Endothelial cell of umbilical vein (primary cell): ENCODE data around the gene ABCC1. TPM values are rescaled to one million over a fixed set of nuclear protein-coding genes. Genes with fewer than 3 reads are reported as not detected.

Experiments used
- BruUV-seq: library from RNA; stranded (reverse); fragments of 400-500 nt; replicated peaks from 2 replicates; lab custom pipeline; 2021; lab: Mats Ljungman, UMichigan
- CTCF ChIA-PET: fragments of 300-600, 350-600 bp; sonication (Branson Sonifier 250); formaldehyde crosslinking; loops from one replicate; lab custom pipeline; 2021; ENCODE audit warnings: antibody characterized with exemption, inconsistent platforms; lab: Charles Lee
- POLR2A ChIA-PET: fragments of 300-600, 350-600 bp; sonication (Branson Sonifier 250); formaldehyde crosslinking; loops from one replicate; lab custom pipeline; 2021; ENCODE audit warnings: antibody characterized with exemption, inconsistent platforms; lab: Charles Lee
- DNase-seq: peaks from one replicate; pipeline ENCODE4 v3.0.0-alpha.2; 2011; ENCODE audit warnings: low read depth, low spot score
- FAIRE-seq: peaks from 2 replicates; lab custom pipeline; 2011; peaks lifted over from hg19 to GRCh38; lab: Jason Lieb, UNC
- H2AFZ ChIP-seq: 2 replicates; pipeline ENCODE4 v1.6.0; 2012; ENCODE audit warnings: low read depth, low read length, control low read depth, inconsistent platforms
- H3K27ac ChIP-seq: 2 replicates; pipeline ENCODE4 v1.5.1; 2011; ENCODE audit warnings: low read depth, mild to moderate bottlenecking, control low read depth, low read length, moderate library complexity; ENCODE audit not compliant: insufficient read depth
- H3K27me3 ChIP-seq, 2 experiments: 2 replicates each; pipeline versions ENCODE4 v1.6.0 to v1.6.1; 2011; ENCODE audit warnings: low read length in 2 of 2, mixed read lengths in 1 of 2; ENCODE audit not compliant: control insufficient read depth in 2 of 2, insufficient read depth in 2 of 2
- H3K36me3 ChIP-seq, 2 experiments: 2 replicates in 1 of 2; 3 replicates in 1 of 2; pipeline ENCODE4 v1.5.1; 2011; ENCODE audit warnings: low read length in 2 of 2, mild to moderate bottlenecking in 1 of 2, moderate library complexity in 1 of 2; ENCODE audit not compliant: control insufficient read depth in 2 of 2, insufficient read depth in 2 of 2; ENCODE audit errors: extremely low read depth in 1 of 2
- H3K4me1 ChIP-seq: 3 replicates; pipeline ENCODE4 v1.5.1; 2011; ENCODE audit warnings: mild to moderate bottlenecking, low read length; ENCODE audit not compliant: control insufficient read depth, insufficient read depth; ENCODE audit errors: extremely low read depth
- H3K4me2 ChIP-seq: 2 replicates; pipeline ENCODE4 v1.6.1; 2011; ENCODE audit warnings: low read length, control low read depth, mixed read lengths; ENCODE audit not compliant: insufficient read depth
- H3K4me3 ChIP-seq, 3 experiments: fragments of 200-600 bp in 1 of 3; sonication (generic), shearing (Covaris generic) in 1 of 3; replicated peaks in 1 of 3; 2 replicates each; pipeline ENCODE4 v1.5.1; 2011 to 2016; ENCODE audit warnings: control low read depth in 3 of 3, low read length in 3 of 3, mild to moderate bottlenecking in 2 of 3, inconsistent platforms in 1 of 3, low read depth in 1 of 3, moderate library complexity in 1 of 3; ENCODE audit not compliant: insufficient read depth in 1 of 3
- H3K79me2 ChIP-seq: 2 replicates; pipeline ENCODE4 v1.6.0; 2012; ENCODE audit warnings: low read length, inconsistent platforms; ENCODE audit not compliant: control insufficient read depth, insufficient read depth
- H3K9ac ChIP-seq: replicated peaks from 2 replicates; pipeline ENCODE3; 2011; ENCODE audit warnings: low read length, control low read depth; ENCODE audit not compliant: insufficient read depth; ENCODE audit errors: extremely low read depth
- H3K9me1 ChIP-seq: replicated peaks from 3 replicates; pipeline ENCODE4 v1.6.0; 2011; ENCODE audit warnings: mild to moderate bottlenecking, low read length; ENCODE audit not compliant: control insufficient read depth, insufficient read depth; ENCODE audit errors: extremely low read depth
- H3K9me3 ChIP-seq: replicated peaks from 2 replicates; pipeline ENCODE4 v1.5.1; 2012; ENCODE audit warnings: low read length, inconsistent platforms; ENCODE audit not compliant: control insufficient read depth, insufficient read depth
- H4K20me1 ChIP-seq: replicated peaks from 2 replicates; pipeline ENCODE3; 2011; ENCODE audit warnings: mild to moderate bottlenecking, low read length; ENCODE audit not compliant: control insufficient read depth, insufficient read depth; ENCODE audit errors: extremely low read depth
- EZH2 ChIP-seq: IDR thresholded peaks from 2 replicates; pipeline ENCODE4 v1.6.1; 2012; ENCODE audit warnings: borderline replicate concordance, low read depth, mild to moderate bottlenecking, moderate library complexity, low read length, inconsistent platforms; ENCODE audit not compliant: severe bottlenecking
- FOS ChIP-seq: IDR thresholded peaks from 2 replicates; pipeline ENCODE4 v1.6.1; 2011; ENCODE audit warnings: mild to moderate bottlenecking, low read length, moderate library complexity, borderline replicate concordance; ENCODE audit not compliant: insufficient read depth
- GATA2 ChIP-seq: IDR thresholded peaks from 2 replicates; pipeline ENCODE4 v1.7.0; 2011; ENCODE audit warnings: low read depth, mild to moderate bottlenecking, moderate library complexity, mixed read lengths, low read length; ENCODE audit not compliant: insufficient read length, insufficient read depth
- JUN ChIP-seq: IDR thresholded peaks from 2 replicates; pipeline ENCODE4 v1.6.1; 2011; ENCODE audit warnings: borderline replicate concordance, low read depth; ENCODE audit not compliant: insufficient read length, insufficient read depth
- MYC ChIP-seq: IDR thresholded peaks from one replicate; pipeline ENCODE4 v1.6.1; 2011; ENCODE audit warnings: mild to moderate bottlenecking, low read depth, low read length
- POLR2A ChIP-seq: IDR thresholded peaks from 2 replicates; pipeline ENCODE4 v1.6.1; 2012; ENCODE audit warnings: low read depth, mild to moderate bottlenecking, control low read depth, low read length
- POLR2AphosphoS5 ChIP-seq: IDR thresholded peaks from 2 replicates; pipeline ENCODE4 v1.6.1; 2012; ENCODE audit warnings: low read depth, mild to moderate bottlenecking, control low read depth, low read length, moderate library complexity; ENCODE audit not compliant: insufficient read depth
- dilution Hi-C: fragments of 300-500 bp; cut with MboI; formaldehyde crosslinking; loops from one replicate; pipeline ENCODE4 v1.15.0; 2019; ENCODE audit warnings: low sequenced_read_pairs; ENCODE audit not compliant: extremely low pct_ligation_motif_present
- intact Hi-C: fragments of 100-400 bp; cut with micrococcal nuclease; formaldehyde crosslinking; loops from one replicate; pipeline ENCODE4 v1.10.0; 2022
- polyA plus RNA-seq, 4 experiments: library from polyadenylated mRNA; depleted of rRNA in 3 of 4; stranded (reverse) in 3 of 4; unstranded in 1 of 4; fragments of >200 nt; gene quantifications; 2 replicates each; pipeline versions ENCODE4 v1.2.1 to v1.2.3, GENCODE V29; 2011 to 2012; ENCODE audit warnings: missing spikeins in 1 of 4
- total RNA-seq: library from RNA; stranded (reverse); gene quantifications from 2 replicates; pipeline ENCODE4 v1.2.3, GENCODE V29; 2021
- TF ChIP-seq, protein P1 (sequence below), 2 donors: IDR thresholded peaks; 1 replicate in 1 of 2; 2 replicates in 1 of 2; pipeline ENCODE4 v1.5.1; 2011; ENCODE audit warnings: low read length in 2 of 2, mild to moderate bottlenecking in 2 of 2, moderate library complexity in 2 of 2, control low read depth in 1 of 2, inconsistent platforms in 1 of 2, low read depth in 1 of 2; ENCODE audit not compliant: insufficient read depth in 1 of 2; ENCODE audit errors: extremely low read depth in 1 of 2
- TF ChIP-seq, protein P2 (sequence below): IDR thresholded peaks from 2 replicates; pipeline ENCODE4 v1.6.1; 2011; ENCODE audit not compliant: insufficient read depth, insufficient read length

Gene ABCC1
- total and polyA plus RNA-seq, 2 donors (not counting 3 experiments of a cell fraction or from before 2014, with no cell fraction given), result 46.1 to 89.2 TPM

DNA sequence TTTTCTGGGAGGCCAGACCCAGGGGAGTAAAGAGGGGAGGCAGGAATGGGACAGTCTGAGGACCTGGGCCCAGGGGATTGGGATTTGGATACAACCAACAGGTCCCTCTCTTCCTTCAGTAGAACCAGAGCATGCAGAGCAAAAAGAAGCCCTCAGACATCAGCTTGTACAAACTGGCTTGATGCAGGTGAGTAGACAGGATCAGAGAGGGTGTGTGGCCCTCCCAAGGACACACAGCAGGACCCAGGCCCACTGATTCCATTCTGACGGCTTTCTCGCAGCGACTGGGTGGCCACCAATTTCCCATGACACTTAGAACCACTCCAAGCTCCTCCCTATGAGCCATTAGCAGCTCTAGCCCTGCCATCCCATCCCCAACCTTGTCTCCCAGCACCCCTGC lies 210.2 kb downstream of the ABCC1 start:
- no peak overlapping the region for H3K27ac ChIP-seq
- CTCF ChIA-PET, result no interaction called here
- no peaks in the 10 kb centered on the region for H3K9me1 ChIP-seq
- H3K4me2 ChIP-seq, result no peak overlapping the region
- no TSS peak for BruUV-seq
- H3K9me3 ChIP-seq, result no peaks in the 10 kb centered on the region
- H4K20me1 ChIP-seq, result no peaks in the 10 kb centered on the region
- no peaks in the 10 kb centered on the region for H3K79me2 ChIP-seq
- H3K4me3 ChIP-seq, result no peak overlapping the region
- no peak for TF ChIP-seq POLR2A
- TF ChIP-seq POLR2AphosphoS5, result no peak
- TF ChIP-seq FOS, result no peak
- no peak for TF ChIP-seq GATA2
- TF ChIP-seq, protein P1, sequence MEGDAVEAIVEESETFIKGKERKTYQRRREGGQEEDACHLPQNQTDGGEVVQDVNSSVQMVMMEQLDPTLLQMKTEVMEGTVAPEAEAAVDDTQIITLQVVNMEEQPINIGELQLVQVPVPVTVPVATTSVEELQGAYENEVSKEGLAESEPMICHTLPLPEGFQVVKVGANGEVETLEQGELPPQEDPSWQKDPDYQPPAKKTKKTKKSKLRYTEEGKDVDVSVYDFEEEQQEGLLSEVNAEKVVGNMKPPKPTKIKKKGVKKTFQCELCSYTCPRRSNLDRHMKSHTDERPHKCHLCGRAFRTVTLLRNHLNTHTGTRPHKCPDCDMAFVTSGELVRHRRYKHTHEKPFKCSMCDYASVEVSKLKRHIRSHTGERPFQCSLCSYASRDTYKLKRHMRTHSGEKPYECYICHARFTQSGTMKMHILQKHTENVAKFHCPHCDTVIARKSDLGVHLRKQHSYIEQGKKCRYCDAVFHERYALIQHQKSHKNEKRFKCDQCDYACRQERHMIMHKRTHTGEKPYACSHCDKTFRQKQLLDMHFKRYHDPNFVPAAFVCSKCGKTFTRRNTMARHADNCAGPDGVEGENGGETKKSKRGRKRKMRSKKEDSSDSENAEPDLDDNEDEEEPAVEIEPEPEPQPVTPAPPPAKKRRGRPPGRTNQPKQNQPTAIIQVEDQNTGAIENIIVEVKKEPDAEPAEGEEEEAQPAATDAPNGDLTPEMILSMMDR (IDR thresholded peaks at IDR 0.05; ENCODE audit: extremely low read depth in 1 of 2, insufficient read depth in 1 of 2, low read depth in 1 of 2, low read length in 2 of 2), result no peak
- no peak for TF ChIP-seq MYC
- TF ChIP-seq, protein P2, sequence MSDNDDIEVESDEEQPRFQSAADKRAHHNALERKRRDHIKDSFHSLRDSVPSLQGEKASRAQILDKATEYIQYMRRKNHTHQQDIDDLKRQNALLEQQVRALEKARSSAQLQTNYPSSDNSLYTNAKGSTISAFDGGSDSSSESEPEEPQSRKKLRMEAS, result no peak
- TF ChIP-seq EZH2, result no peak
- no peak for TF ChIP-seq JUN
- peaks cover 0 to 1% of the 10 kb centered on the region in 2 experiments for H3K27me3 ChIP-seq
- no peak for DNase-seq
- H3K4me1 ChIP-seq, result no peaks in the 10 kb centered on the region
- POLR2A ChIA-PET, result no interaction called here
- H3K9ac ChIP-seq, result no peak overlapping the region
- no peak overlapping the region for H2AFZ ChIP-seq
- H3K36me3 ChIP-seq, result no peaks in the 10 kb centered on the region
- no peak for FAIRE-seq
- intact Hi-C loops (no loop called here), dilution Hi-C loops (no loop called here)
